Endothelial cell of umbilical vein (primary cell): ENCODE measurements around the gene FRA10AC1. TPM values are rescaled to one million over a fixed set of nuclear protein-coding genes. Genes with fewer than 3 reads are reported as not detected.

Experiments
- BruUV-seq: library from RNA; stranded (reverse); fragments of 400-500 nt; replicated peaks from 2 replicates; lab custom pipeline; 2021; lab: Mats Ljungman, UMichigan
- CTCF ChIA-PET: fragments of 300-600, 350-600 bp; sonication (Branson Sonifier 250); formaldehyde crosslinking; loops from one replicate; lab custom pipeline; 2021; ENCODE audit warnings: antibody characterized with exemption, inconsistent platforms; lab: Charles Lee
- POLR2A ChIA-PET: fragments of 300-600, 350-600 bp; sonication (Branson Sonifier 250); formaldehyde crosslinking; loops from one replicate; lab custom pipeline; 2021; ENCODE audit warnings: antibody characterized with exemption, inconsistent platforms; lab: Charles Lee
- DNase-seq: peaks from one replicate; pipeline ENCODE4 v3.0.0-alpha.2; 2011; ENCODE audit warnings: low read depth, low spot score
- FAIRE-seq: peaks from 2 replicates; lab custom pipeline; 2011; peaks lifted over from hg19 to GRCh38; lab: Jason Lieb, UNC
- H2AFZ ChIP-seq: 2 replicates; pipeline ENCODE4 v1.6.0; 2012; ENCODE audit warnings: low read depth, low read length, control low read depth, inconsistent platforms
- H3K27ac ChIP-seq: 2 replicates; pipeline ENCODE4 v1.5.1; 2011; ENCODE audit warnings: low read depth, mild to moderate bottlenecking, control low read depth, low read length, moderate library complexity; ENCODE audit not compliant: insufficient read depth
- H3K27me3 ChIP-seq, 2 experiments: 2 replicates each; pipeline versions ENCODE4 v1.6.0 to v1.6.1; 2011; ENCODE audit warnings: low read length in 2 of 2, mixed read lengths in 1 of 2; ENCODE audit not compliant: control insufficient read depth in 2 of 2, insufficient read depth in 2 of 2
- H3K36me3 ChIP-seq, 2 experiments: 2 replicates in 1 of 2; 3 replicates in 1 of 2; pipeline ENCODE4 v1.5.1; 2011; ENCODE audit warnings: low read length in 2 of 2, mild to moderate bottlenecking in 1 of 2, moderate library complexity in 1 of 2; ENCODE audit not compliant: control insufficient read depth in 2 of 2, insufficient read depth in 2 of 2; ENCODE audit errors: extremely low read depth in 1 of 2
- H3K4me1 ChIP-seq: 3 replicates; pipeline ENCODE4 v1.5.1; 2011; ENCODE audit warnings: mild to moderate bottlenecking, low read length; ENCODE audit not compliant: control insufficient read depth, insufficient read depth; ENCODE audit errors: extremely low read depth
- H3K4me2 ChIP-seq: 2 replicates; pipeline ENCODE4 v1.6.1; 2011; ENCODE audit warnings: low read length, control low read depth, mixed read lengths; ENCODE audit not compliant: insufficient read depth
- H3K4me3 ChIP-seq, 3 experiments: fragments of 200-600 bp in 1 of 3; sonication (generic), shearing (Covaris generic) in 1 of 3; replicated peaks in 1 of 3; 2 replicates each; pipeline ENCODE4 v1.5.1; 2011 to 2016; ENCODE audit warnings: control low read depth in 3 of 3, low read length in 3 of 3, mild to moderate bottlenecking in 2 of 3, inconsistent platforms in 1 of 3, low read depth in 1 of 3, moderate library complexity in 1 of 3; ENCODE audit not compliant: insufficient read depth in 1 of 3
- H3K79me2 ChIP-seq: 2 replicates; pipeline ENCODE4 v1.6.0; 2012; ENCODE audit warnings: low read length, inconsistent platforms; ENCODE audit not compliant: control insufficient read depth, insufficient read depth
- H3K9ac ChIP-seq: replicated peaks from 2 replicates; pipeline ENCODE3; 2011; ENCODE audit warnings: low read length, control low read depth; ENCODE audit not compliant: insufficient read depth; ENCODE audit errors: extremely low read depth
- H3K9me1 ChIP-seq: replicated peaks from 3 replicates; pipeline ENCODE4 v1.6.0; 2011; ENCODE audit warnings: mild to moderate bottlenecking, low read length; ENCODE audit not compliant: control insufficient read depth, insufficient read depth; ENCODE audit errors: extremely low read depth
- H3K9me3 ChIP-seq: replicated peaks from 2 replicates; pipeline ENCODE4 v1.5.1; 2012; ENCODE audit warnings: low read length, inconsistent platforms; ENCODE audit not compliant: control insufficient read depth, insufficient read depth
- H4K20me1 ChIP-seq: replicated peaks from 2 replicates; pipeline ENCODE3; 2011; ENCODE audit warnings: mild to moderate bottlenecking, low read length; ENCODE audit not compliant: control insufficient read depth, insufficient read depth; ENCODE audit errors: extremely low read depth
- EZH2 ChIP-seq: IDR thresholded peaks from 2 replicates; pipeline ENCODE4 v1.6.1; 2012; ENCODE audit warnings: borderline replicate concordance, low read depth, mild to moderate bottlenecking, moderate library complexity, low read length, inconsistent platforms; ENCODE audit not compliant: severe bottlenecking
- FOS ChIP-seq: IDR thresholded peaks from 2 replicates; pipeline ENCODE4 v1.6.1; 2011; ENCODE audit warnings: mild to moderate bottlenecking, low read length, moderate library complexity, borderline replicate concordance; ENCODE audit not compliant: insufficient read depth
- GATA2 ChIP-seq: IDR thresholded peaks from 2 replicates; pipeline ENCODE4 v1.7.0; 2011; ENCODE audit warnings: low read depth, mild to moderate bottlenecking, moderate library complexity, mixed read lengths, low read length; ENCODE audit not compliant: insufficient read length, insufficient read depth
- JUN ChIP-seq: IDR thresholded peaks from 2 replicates; pipeline ENCODE4 v1.6.1; 2011; ENCODE audit warnings: borderline replicate concordance, low read depth; ENCODE audit not compliant: insufficient read length, insufficient read depth
- MYC ChIP-seq: IDR thresholded peaks from one replicate; pipeline ENCODE4 v1.6.1; 2011; ENCODE audit warnings: mild to moderate bottlenecking, low read depth, low read length
- POLR2A ChIP-seq: IDR thresholded peaks from 2 replicates; pipeline ENCODE4 v1.6.1; 2012; ENCODE audit warnings: low read depth, mild to moderate bottlenecking, control low read depth, low read length
- POLR2AphosphoS5 ChIP-seq: IDR thresholded peaks from 2 replicates; pipeline ENCODE4 v1.6.1; 2012; ENCODE audit warnings: low read depth, mild to moderate bottlenecking, control low read depth, low read length, moderate library complexity; ENCODE audit not compliant: insufficient read depth
- dilution Hi-C: fragments of 300-500 bp; cut with MboI; formaldehyde crosslinking; loops from one replicate; pipeline ENCODE4 v1.15.0; 2019; ENCODE audit warnings: low sequenced_read_pairs; ENCODE audit not compliant: extremely low pct_ligation_motif_present
- intact Hi-C: fragments of 100-400 bp; cut with micrococcal nuclease; formaldehyde crosslinking; loops from one replicate; pipeline ENCODE4 v1.10.0; 2022
- polyA plus RNA-seq, 4 experiments: library from polyadenylated mRNA; depleted of rRNA in 3 of 4; stranded (reverse) in 3 of 4; unstranded in 1 of 4; fragments of >200 nt; gene quantifications; 2 replicates each; pipeline versions ENCODE4 v1.2.1 to v1.2.3, GENCODE V29; 2011 to 2012; ENCODE audit warnings: missing spikeins in 1 of 4
- total RNA-seq: library from RNA; stranded (reverse); gene quantifications from 2 replicates; pipeline ENCODE4 v1.2.3, GENCODE V29; 2021
- TF ChIP-seq, protein P1 (sequence below): IDR thresholded peaks from 2 replicates; pipeline ENCODE4 v1.6.1; 2011; ENCODE audit not compliant: insufficient read depth, insufficient read length
- TF ChIP-seq, protein P2 (sequence below), 2 donors: IDR thresholded peaks; 1 replicate in 1 of 2; 2 replicates in 1 of 2; pipeline ENCODE4 v1.5.1; 2011; ENCODE audit warnings: low read length in 2 of 2, mild to moderate bottlenecking in 2 of 2, moderate library complexity in 2 of 2, control low read depth in 1 of 2, inconsistent platforms in 1 of 2, low read depth in 1 of 2; ENCODE audit not compliant: insufficient read depth in 1 of 2; ENCODE audit errors: extremely low read depth in 1 of 2

The FRA10AC1 gene
- total and polyA plus RNA-seq, 2 donors (not counting 3 experiments of a cell fraction or from before 2014, with no cell fraction given), result 4.0 to 24.4 TPM

DNA sequence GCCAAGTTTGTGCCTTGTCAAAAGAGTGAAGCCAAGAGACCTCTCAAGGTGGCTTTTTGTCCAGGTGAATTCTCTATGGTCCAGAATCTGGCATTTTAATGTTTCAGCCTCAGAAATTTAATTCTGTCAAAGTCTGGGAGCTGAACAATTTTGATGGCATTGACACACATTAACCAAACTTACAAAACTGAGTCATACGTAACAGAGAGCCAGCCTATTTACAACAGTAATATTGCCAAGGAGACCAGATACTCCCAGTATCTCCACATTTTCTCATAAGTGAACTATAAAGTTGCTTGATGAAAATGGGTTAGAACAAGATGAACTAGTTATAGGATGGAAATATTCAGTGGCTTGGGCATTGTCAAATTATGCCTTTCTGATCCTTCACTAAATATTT, 46.2 kb downstream of the FRA10AC1 start:
- no peak for DNase-seq
- CTCF ChIA-PET, result interaction anchor here (3.5 kb wide), 1 partner anchor 102 kb away, joined by 16 read pairs; no protein-coding TSS in a partner anchor
- Histone ChIP-seq H3K9me3 (no peaks in the 10 kb centered on the region), H3K4me3 (no peak overlapping the region), H3K79me2 (no peaks in the 10 kb centered on the region), H3K9me1 (no peaks in the 10 kb centered on the region), H3K27ac (no peak overlapping the region), H3K9ac (no peak overlapping the region), H3K27me3 (no peaks in the 10 kb centered on the region), H3K4me2 (no peak overlapping the region), H2AFZ (no peak overlapping the region), H3K36me3 (no peaks in the 10 kb centered on the region), H4K20me1 (no peaks in the 10 kb centered on the region), H3K4me1 (peaks cover 4% of the 10 kb centered on the region)
- no peak for TF ChIP-seq MYC
- no peak for TF ChIP-seq EZH2
- TF ChIP-seq, protein P1, sequence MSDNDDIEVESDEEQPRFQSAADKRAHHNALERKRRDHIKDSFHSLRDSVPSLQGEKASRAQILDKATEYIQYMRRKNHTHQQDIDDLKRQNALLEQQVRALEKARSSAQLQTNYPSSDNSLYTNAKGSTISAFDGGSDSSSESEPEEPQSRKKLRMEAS, result no peak
- no peak for TF ChIP-seq POLR2A
- TF ChIP-seq JUN, result no peak
- TF ChIP-seq POLR2AphosphoS5, result no peak
- TF ChIP-seq GATA2, result no peak
- no peak for TF ChIP-seq FOS
- TF ChIP-seq, protein P2, sequence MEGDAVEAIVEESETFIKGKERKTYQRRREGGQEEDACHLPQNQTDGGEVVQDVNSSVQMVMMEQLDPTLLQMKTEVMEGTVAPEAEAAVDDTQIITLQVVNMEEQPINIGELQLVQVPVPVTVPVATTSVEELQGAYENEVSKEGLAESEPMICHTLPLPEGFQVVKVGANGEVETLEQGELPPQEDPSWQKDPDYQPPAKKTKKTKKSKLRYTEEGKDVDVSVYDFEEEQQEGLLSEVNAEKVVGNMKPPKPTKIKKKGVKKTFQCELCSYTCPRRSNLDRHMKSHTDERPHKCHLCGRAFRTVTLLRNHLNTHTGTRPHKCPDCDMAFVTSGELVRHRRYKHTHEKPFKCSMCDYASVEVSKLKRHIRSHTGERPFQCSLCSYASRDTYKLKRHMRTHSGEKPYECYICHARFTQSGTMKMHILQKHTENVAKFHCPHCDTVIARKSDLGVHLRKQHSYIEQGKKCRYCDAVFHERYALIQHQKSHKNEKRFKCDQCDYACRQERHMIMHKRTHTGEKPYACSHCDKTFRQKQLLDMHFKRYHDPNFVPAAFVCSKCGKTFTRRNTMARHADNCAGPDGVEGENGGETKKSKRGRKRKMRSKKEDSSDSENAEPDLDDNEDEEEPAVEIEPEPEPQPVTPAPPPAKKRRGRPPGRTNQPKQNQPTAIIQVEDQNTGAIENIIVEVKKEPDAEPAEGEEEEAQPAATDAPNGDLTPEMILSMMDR (IDR thresholded peaks at IDR 0.05; ENCODE audit: extremely low read depth in 1 of 2, insufficient read depth in 1 of 2, low read depth in 1 of 2, low read length in 2 of 2), result no peak
- no TSS peak for BruUV-seq
- dilution Hi-C loops, result no loop called here
- intact Hi-C loops, result no loop called here
- POLR2A ChIA-PET, result no interaction called here
- FAIRE-seq, result no peak
